Activated CD8-positive, alpha-beta T cell treated with anti-CD3 and anti-CD28 coated beads for 36 hours (primary cell): ENCODE measurements around the gene SUGCT. TPM values are rescaled to one million over a fixed set of nuclear protein-coding genes. Genes with fewer than 3 reads are reported as not detected.

Source experiments
- ATAC-seq: fragments of 200-7000 bp; cut with Tn5 transposase; one replicate; pipeline ENCODE4 v1.10.0; 2021; ENCODE audit warnings: mild to moderate bottlenecking, moderate library complexity
- CTCF ChIA-PET: fragments of 350-600 bp; sonication (Branson Sonifier 250); formaldehyde crosslinking; loops from one replicate; lab custom pipeline; 2021; ENCODE audit warnings: antibody characterized with exemption; lab: Charles Lee
- POLR2A ChIA-PET: fragments of 350-600 bp; sonication (Branson Sonifier 250); formaldehyde crosslinking; loops from one replicate; lab custom pipeline; 2021; ENCODE audit warnings: antibody characterized with exemption; lab: Charles Lee
- DNase-seq: peaks from one replicate; pipeline ENCODE4 v3.0.0-alpha.2; 2020
- H3K27ac Mint-ChIP-seq: one replicate; pipeline ENCODE4 v1.8.0; 2021; ENCODE audit warnings: mild to moderate bottlenecking, mixed read lengths
- H3K27me3 Mint-ChIP-seq: one replicate; pipeline ENCODE4 v1.8.0; 2021; ENCODE audit warnings: mixed read lengths
- H3K36me3 Mint-ChIP-seq: one replicate; pipeline ENCODE4 v1.8.0; 2021; ENCODE audit warnings: low read depth, mixed read lengths
- H3K4me1 Mint-ChIP-seq: one replicate; pipeline ENCODE4 v1.8.0; 2021; ENCODE audit warnings: low read depth, mixed read lengths
- H3K4me3 Mint-ChIP-seq: one replicate; pipeline ENCODE4 v1.8.0; 2021; ENCODE audit warnings: mild to moderate bottlenecking, moderate library complexity, mixed read lengths
- H3K9me3 Mint-ChIP-seq: one replicate; pipeline ENCODE4 v1.8.0; 2021; ENCODE audit warnings: mixed read lengths
- CTCF ChIP-seq: fragments of 200-600 bp; IDR thresholded peaks from one replicate; pipeline ENCODE4 v1.8.0; 2022; ENCODE audit warnings: antibody characterized with exemption, mild to moderate bottlenecking
- intact Hi-C: fragments of 100-400 bp; cut with micrococcal nuclease; formaldehyde crosslinking; loops from one replicate; pipeline ENCODE4 v1.10.0; 2022
- total RNA-seq, 2 experiments: library from RNA; stranded (reverse); gene quantifications; one replicate each; pipeline ENCODE4 v1.2.3, GENCODE V29; 2021

The SUGCT gene
- total RNA-seq, 2 experiments from 2014 or later: 1.6 to 2.0 TPM

GRCh38 chr7:40654171-40654570 is 519.4 kb downstream of the SUGCT start:
- CTCF ChIA-PET: no interaction called here
- DNase-seq (no peak), ATAC-seq (no peak)
- no peak overlapping the region for H3K4me3 Mint-ChIP-seq
- POLR2A ChIA-PET: no interaction called here
- H3K4me1 Mint-ChIP-seq: peaks cover 6% of the 10 kb centered on the region
- no peaks in the 10 kb centered on the region for H3K9me3 Mint-ChIP-seq
- no peaks in the 10 kb centered on the region for H3K27me3 Mint-ChIP-seq
- TF ChIP-seq CTCF: no peak
- H3K36me3 Mint-ChIP-seq: no peaks in the 10 kb centered on the region
- H3K27ac Mint-ChIP-seq: no peak overlapping the region
- intact Hi-C loops: no loop called here

GRCh38 chr7:40655426-40655825 is 520.6 kb downstream of the SUGCT start:
- H3K27me3 Mint-ChIP-seq: no peaks in the 10 kb centered on the region
- TF ChIP-seq CTCF: no peak
- no peak overlapping the region for H3K27ac Mint-ChIP-seq
- H3K36me3 Mint-ChIP-seq: no peaks in the 10 kb centered on the region
- ATAC-seq (no peak), DNase-seq (no peak)
- intact Hi-C loops: no loop called here
- H3K9me3 Mint-ChIP-seq: no peaks in the 10 kb centered on the region
- POLR2A ChIA-PET: no interaction called here
- CTCF ChIA-PET: no interaction called here
- H3K4me1 Mint-ChIP-seq: peaks cover 6% of the 10 kb centered on the region
- no peak overlapping the region for H3K4me3 Mint-ChIP-seq

- no peak for TF ChIP-seq CTCF
- Mint-ChIP-seq H3K4me3 (no peak overlapping the region), H3K9me3 (no peaks in the 10 kb centered on the region), H3K36me3 (no peaks in the 10 kb centered on the region), H3K27me3 (no peaks in the 10 kb centered on the region), H3K4me1 (peaks cover 6% of the 10 kb centered on the region), H3K27ac (no peak overlapping the region)
- intact Hi-C loops: no loop called here
- DNase-seq (no peak), ATAC-seq (no peak)
- ChIA-PET CTCF (no interaction called here), POLR2A (no interaction called here)
These were observed 521.5 kb downstream of the SUGCT start for GRCh38 chr7:40656349-40656748.

GRCh38 chr7:40658729-40659128 is 523.9 kb downstream of the SUGCT start:
- H3K4me1 Mint-ChIP-seq: no peaks in the 10 kb centered on the region
- CTCF ChIA-PET: no interaction called here
- no peaks in the 10 kb centered on the region for H3K36me3 Mint-ChIP-seq
- no peak overlapping the region for H3K27ac Mint-ChIP-seq
- DNase-seq (no peak), ATAC-seq (no peak)
- H3K27me3 Mint-ChIP-seq: no peaks in the 10 kb centered on the region
- no peaks in the 10 kb centered on the region for H3K9me3 Mint-ChIP-seq
- intact Hi-C loops: no loop called here
- POLR2A ChIA-PET: no interaction called here
- no peak for TF ChIP-seq CTCF
- H3K4me3 Mint-ChIP-seq: no peak overlapping the region

- no peaks in the 10 kb centered on the region for H3K9me3 Mint-ChIP-seq
- no peaks in the 10 kb centered on the region for H3K4me1 Mint-ChIP-seq
- DNase-seq (no peak), ATAC-seq (no peak)
- no peak overlapping the region for H3K27ac Mint-ChIP-seq
- ChIA-PET CTCF (no interaction called here), POLR2A (no interaction called here)
- H3K27me3 Mint-ChIP-seq: no peaks in the 10 kb centered on the region
- TF ChIP-seq CTCF: no peak
- H3K36me3 Mint-ChIP-seq: no peaks in the 10 kb centered on the region
- intact Hi-C loops: no loop called here
- no peak overlapping the region for H3K4me3 Mint-ChIP-seq
These were observed 524.4 kb downstream of the SUGCT start for GRCh38 chr7:40659231-40659630.
